SK-N-SH treated with all-trans-retinoic acid at 6 μM for 48 hours (cell line): ENCODE data around the gene GRID1.
"Not testable (repeated sequence)": the region's sequence is repeated elsewhere in the genome, so short reads cannot be mapped to it uniquely, and the experiment has no call there.

Experiments used
- ARNTL ChIP-seq: fragments of 450-650 bp; formaldehyde crosslinking; IDR thresholded peaks from 2 replicates; pipeline ENCODE4 v1.5.0; 2020; ENCODE audit warnings: low read depth, mild to moderate bottlenecking, moderate library complexity, borderline replicate concordance
- BACH2 ChIP-seq: fragments of 250-450 bp; sonication (Bioruptor Pico); IDR thresholded peaks from 2 replicates; pipeline ENCODE4 v1.9.0; 2021; ENCODE audit warnings: mild to moderate bottlenecking, borderline replicate concordance
- ESRRG ChIP-seq: fragments of 250-450 bp; sonication (Bioruptor Pico); IDR thresholded peaks from 2 replicates; pipeline ENCODE4 v1.6.1; 2021; ENCODE audit warnings: mild to moderate bottlenecking
- GLIS3 ChIP-seq: fragments of 250-450 bp; sonication (Bioruptor Pico); IDR thresholded peaks from 2 replicates; pipeline ENCODE4 v1.5.0; 2020; ENCODE audit warnings: mild to moderate bottlenecking, moderate library complexity
- ISL1 ChIP-seq: fragments of 250-450 bp; sonication (Bioruptor Pico); IDR thresholded peaks from 2 replicates; pipeline ENCODE4 v2.1.2; 2022; ENCODE audit warnings: mild to moderate bottlenecking, moderate library complexity
- RARB ChIP-seq: fragments of 250-450 bp; sonication (Bioruptor Pico); IDR thresholded peaks from 2 replicates; pipeline ENCODE4 v1.8.0; 2021; ENCODE audit warnings: mild to moderate bottlenecking, moderate library complexity
- ZC3H10 ChIP-seq: fragments of 250-450 bp; sonication (Bioruptor Pico); IDR thresholded peaks from 2 replicates; pipeline ENCODE4 v1.5.1; 2021; ENCODE audit warnings: mild to moderate bottlenecking, moderate library complexity
- ZFP30 ChIP-seq: fragments of 450-650 bp; formaldehyde crosslinking; IDR thresholded peaks from 2 replicates; pipeline ENCODE4 v1.5.0; 2022; ENCODE audit warnings: mild to moderate bottlenecking, moderate library complexity
- ZNF8 ChIP-seq: fragments of 450-650 bp; formaldehyde crosslinking; IDR thresholded peaks from 2 replicates; pipeline ENCODE4 v1.5.0; 2020; ENCODE audit warnings: mild to moderate bottlenecking, moderate library complexity
- TF ChIP-seq, protein P1 (sequence below): fragments of 250-450 bp; sonication (Bioruptor Pico); IDR thresholded peaks from 2 replicates; pipeline ENCODE4 v1.8.0; 2020; ENCODE audit warnings: mild to moderate bottlenecking, moderate library complexity, borderline replicate concordance
- TF ChIP-seq, protein P2 (sequence below): fragments of 250-450 bp; sonication (Bioruptor Pico); IDR thresholded peaks from 2 replicates; pipeline ENCODE4 v1.5.1; 2021; ENCODE audit warnings: mild to moderate bottlenecking, moderate library complexity
- TF ChIP-seq, protein P3 (sequence below): fragments of 250-450 bp; sonication (Bioruptor Pico); IDR thresholded peaks from 2 replicates; pipeline ENCODE4 v1.8.0; 2021; ENCODE audit warnings: low read depth, mild to moderate bottlenecking, moderate library complexity, borderline replicate concordance
- TF ChIP-seq, protein P4 (sequence below): fragments of 250-450 bp; sonication (Bioruptor Pico); IDR thresholded peaks from 2 replicates; pipeline ENCODE4 v1.5.1; 2020; ENCODE audit warnings: low read depth, mild to moderate bottlenecking, moderate library complexity

DNA sequence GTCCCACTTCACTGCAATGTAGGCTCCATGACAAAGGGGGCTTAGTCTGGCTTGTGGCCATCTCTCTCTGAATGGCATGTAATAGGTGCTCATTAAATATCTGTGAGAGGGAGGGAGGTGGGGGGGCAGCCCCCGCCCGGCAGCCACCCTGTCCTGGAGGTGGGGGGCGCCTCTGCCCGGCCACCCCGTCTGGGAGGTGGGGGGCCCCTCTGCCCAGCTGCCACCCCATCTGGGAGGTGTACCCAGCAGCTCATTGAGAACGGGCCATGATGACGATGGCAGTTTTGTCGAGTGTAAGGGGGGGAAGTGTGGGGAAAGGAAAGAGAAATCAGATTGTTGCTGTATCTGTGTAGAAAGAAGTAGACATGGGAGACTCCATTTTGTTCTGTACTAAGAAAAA is 334.5 kb downstream of the GRID1 start:
- not testable (repeated sequence) for TF ChIP-seq GLIS3 (CRISPR knock-in tag); ESRRG (CRISPR knock-in tag); ARNTL (CRISPR knock-in tag); ZNF8; BACH2 (CRISPR knock-in tag); ZC3H10 (CRISPR knock-in tag); RARB (CRISPR knock-in tag); ZFP30 (CRISPR knock-in tag); ISL1 (CRISPR knock-in tag)
- TF ChIP-seq, protein P1, sequence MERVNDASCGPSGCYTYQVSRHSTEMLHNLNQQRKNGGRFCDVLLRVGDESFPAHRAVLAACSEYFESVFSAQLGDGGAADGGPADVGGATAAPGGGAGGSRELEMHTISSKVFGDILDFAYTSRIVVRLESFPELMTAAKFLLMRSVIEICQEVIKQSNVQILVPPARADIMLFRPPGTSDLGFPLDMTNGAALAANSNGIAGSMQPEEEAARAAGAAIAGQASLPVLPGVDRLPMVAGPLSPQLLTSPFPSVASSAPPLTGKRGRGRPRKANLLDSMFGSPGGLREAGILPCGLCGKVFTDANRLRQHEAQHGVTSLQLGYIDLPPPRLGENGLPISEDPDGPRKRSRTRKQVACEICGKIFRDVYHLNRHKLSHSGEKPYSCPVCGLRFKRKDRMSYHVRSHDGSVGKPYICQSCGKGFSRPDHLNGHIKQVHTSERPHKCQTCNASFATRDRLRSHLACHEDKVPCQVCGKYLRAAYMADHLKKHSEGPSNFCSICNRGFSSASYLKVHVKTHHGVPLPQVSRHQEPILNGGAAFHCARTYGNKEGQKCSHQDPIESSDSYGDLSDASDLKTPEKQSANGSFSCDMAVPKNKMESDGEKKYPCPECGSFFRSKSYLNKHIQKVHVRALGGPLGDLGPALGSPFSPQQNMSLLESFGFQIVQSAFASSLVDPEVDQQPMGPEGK (CRISPR knock-in tag): not testable (repeated sequence)
- TF ChIP-seq, protein P2, sequence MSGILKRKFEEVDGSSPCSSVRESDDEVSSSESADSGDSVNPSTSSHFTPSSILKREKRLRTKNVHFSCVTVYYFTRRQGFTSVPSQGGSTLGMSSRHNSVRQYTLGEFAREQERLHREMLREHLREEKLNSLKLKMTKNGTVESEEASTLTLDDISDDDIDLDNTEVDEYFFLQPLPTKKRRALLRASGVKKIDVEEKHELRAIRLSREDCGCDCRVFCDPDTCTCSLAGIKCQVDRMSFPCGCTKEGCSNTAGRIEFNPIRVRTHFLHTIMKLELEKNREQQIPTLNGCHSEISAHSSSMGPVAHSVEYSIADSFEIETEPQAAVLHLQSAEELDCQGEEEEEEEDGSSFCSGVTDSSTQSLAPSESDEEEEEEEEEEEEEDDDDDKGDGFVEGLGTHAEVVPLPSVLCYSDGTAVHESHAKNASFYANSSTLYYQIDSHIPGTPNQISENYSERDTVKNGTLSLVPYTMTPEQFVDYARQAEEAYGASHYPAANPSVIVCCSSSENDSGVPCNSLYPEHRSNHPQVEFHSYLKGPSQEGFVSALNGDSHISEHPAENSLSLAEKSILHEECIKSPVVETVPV (CRISPR knock-in tag): not testable (repeated sequence)
- TF ChIP-seq, protein P3, sequence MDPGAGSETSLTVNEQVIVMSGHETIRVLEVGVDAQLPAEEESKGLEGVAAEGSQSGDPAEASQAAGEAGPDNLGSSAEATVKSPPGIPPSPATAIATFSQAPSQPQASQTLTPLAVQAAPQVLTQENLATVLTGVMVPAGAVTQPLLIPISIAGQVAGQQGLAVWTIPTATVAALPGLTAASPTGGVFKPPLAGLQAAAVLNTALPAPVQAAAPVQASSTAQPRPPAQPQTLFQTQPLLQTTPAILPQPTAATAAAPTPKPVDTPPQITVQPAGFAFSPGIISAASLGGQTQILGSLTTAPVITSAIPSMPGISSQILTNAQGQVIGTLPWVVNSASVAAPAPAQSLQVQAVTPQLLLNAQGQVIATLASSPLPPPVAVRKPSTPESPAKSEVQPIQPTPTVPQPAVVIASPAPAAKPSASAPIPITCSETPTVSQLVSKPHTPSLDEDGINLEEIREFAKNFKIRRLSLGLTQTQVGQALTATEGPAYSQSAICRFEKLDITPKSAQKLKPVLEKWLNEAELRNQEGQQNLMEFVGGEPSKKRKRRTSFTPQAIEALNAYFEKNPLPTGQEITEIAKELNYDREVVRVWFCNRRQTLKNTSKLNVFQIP (CRISPR knock-in tag): not testable (repeated sequence)
- TF ChIP-seq, protein P4, sequence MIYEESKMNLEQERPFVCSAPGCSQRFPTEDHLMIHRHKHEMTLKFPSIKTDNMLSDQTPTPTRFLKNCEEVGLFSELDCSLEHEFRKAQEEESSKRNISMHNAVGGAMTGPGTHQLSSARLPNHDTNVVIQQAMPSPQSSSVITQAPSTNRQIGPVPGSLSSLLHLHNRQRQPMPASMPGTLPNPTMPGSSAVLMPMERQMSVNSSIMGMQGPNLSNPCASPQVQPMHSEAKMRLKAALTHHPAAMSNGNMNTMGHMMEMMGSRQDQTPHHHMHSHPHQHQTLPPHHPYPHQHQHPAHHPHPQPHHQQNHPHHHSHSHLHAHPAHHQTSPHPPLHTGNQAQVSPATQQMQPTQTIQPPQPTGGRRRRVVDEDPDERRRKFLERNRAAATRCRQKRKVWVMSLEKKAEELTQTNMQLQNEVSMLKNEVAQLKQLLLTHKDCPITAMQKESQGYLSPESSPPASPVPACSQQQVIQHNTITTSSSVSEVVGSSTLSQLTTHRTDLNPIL (CRISPR knock-in tag): not testable (repeated sequence)
